ENCODE results near the gene PTPRJ.

DNA sequence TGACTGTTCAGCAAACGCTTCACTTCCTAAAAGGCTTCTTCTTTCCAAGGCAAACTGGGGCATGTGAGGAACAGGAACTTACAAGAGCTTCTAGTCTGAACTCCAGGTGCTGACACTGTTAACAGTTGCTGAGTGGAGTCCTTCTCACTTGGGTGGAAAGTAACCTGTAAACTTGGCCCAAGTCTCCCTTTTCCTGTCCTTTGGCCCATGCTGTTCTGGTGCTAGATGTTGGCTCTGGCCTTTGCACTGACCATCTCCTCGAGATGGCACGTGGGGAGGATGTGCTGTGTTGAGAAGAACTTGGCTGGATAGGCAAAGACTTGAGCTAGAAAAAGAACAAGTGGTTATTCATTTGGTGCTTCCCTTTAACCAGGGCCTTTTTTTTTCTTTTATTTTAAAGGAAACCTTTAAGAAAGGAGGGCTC lies 53.6 kb downstream of the PTPRJ start:
- TF ChIP-seq, protein P1, sequence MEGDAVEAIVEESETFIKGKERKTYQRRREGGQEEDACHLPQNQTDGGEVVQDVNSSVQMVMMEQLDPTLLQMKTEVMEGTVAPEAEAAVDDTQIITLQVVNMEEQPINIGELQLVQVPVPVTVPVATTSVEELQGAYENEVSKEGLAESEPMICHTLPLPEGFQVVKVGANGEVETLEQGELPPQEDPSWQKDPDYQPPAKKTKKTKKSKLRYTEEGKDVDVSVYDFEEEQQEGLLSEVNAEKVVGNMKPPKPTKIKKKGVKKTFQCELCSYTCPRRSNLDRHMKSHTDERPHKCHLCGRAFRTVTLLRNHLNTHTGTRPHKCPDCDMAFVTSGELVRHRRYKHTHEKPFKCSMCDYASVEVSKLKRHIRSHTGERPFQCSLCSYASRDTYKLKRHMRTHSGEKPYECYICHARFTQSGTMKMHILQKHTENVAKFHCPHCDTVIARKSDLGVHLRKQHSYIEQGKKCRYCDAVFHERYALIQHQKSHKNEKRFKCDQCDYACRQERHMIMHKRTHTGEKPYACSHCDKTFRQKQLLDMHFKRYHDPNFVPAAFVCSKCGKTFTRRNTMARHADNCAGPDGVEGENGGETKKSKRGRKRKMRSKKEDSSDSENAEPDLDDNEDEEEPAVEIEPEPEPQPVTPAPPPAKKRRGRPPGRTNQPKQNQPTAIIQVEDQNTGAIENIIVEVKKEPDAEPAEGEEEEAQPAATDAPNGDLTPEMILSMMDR (conservative IDR thresholded peaks at IDR 0.05; ENCODE audit: low read depth, low read length), result no peak
- no peak for TF ChIP-seq EZH2 (IDR thresholded peaks at IDR 0.05; ENCODE audit: low read length, unreplicated experiment)
